HepG2 (cell line): ENCODE measurements around the gene TBX21. TPM values are rescaled to one million over a fixed set of nuclear protein-coding genes. Genes with fewer than 3 reads are reported as not detected.

Experiments used
- ATAC-seq: fragments of 200-7000 bp; cut with Tn5 transposase; 3 replicates; pipeline ENCODE4 v1.9.1; 2020; ENCODE audit warnings: mild to moderate bottlenecking, moderate library complexity
- BruUV-seq: library from RNA; stranded (reverse); fragments of 400-500 nt; replicated peaks from 2 replicates; lab custom pipeline; 2021; lab: Mats Ljungman, UMichigan
- CTCF ChIA-PET: fragments of 300-600 bp; formaldehyde crosslinking; extraction: SDS; loops from one replicate; lab custom pipeline; 2021; ENCODE audit warnings: low total read pairs, inconsistent platforms, low intra/inter-chr PET ratio; lab: Yijun Ruan, JAX
- POLR2A ChIA-PET: fragments of 350-600 bp; sonication (Branson Sonifier 250); formaldehyde crosslinking; loops from one replicate; lab custom pipeline; 2020; ENCODE audit warnings: antibody characterized with exemption, inconsistent platforms; lab: Yijun Ruan, JAX
- DNase-seq: peaks from one replicate; pipeline ENCODE4 v3.0.0-alpha.2; 2015; ENCODE audit warnings: low spot score
- FAIRE-seq: peaks from 3 replicates; lab custom pipeline; 2011; peaks lifted over from hg19 to GRCh38; lab: Jason Lieb, UNC
- H2AFZ ChIP-seq: one replicate; pipeline ENCODE4 v1.6.1; 2011; ENCODE audit warnings: low read length, inconsistent platforms
- H3K27ac ChIP-seq: fragments of 300-600 bp; 3 replicates; pipeline ENCODE4 v1.8.0; 2011; ENCODE audit warnings: mixed run types, mild to moderate bottlenecking, mixed read lengths, low read length, inconsistent platforms; ENCODE audit not compliant: insufficient read depth; ENCODE audit errors: extremely low read length
- H3K27me3 ChIP-seq, 2 experiments: fragments of 200-600 bp in 1 of 2; 2 replicates in 1 of 2; 3 replicates in 1 of 2; pipeline versions ENCODE4 v1.6.0 to v1.8.0; 2011; ENCODE audit warnings: low read length in 2 of 2, mild to moderate bottlenecking in 2 of 2, moderate library complexity in 2 of 2, inconsistent platforms in 1 of 2; ENCODE audit not compliant: insufficient read depth in 2 of 2, control insufficient read depth in 1 of 2
- H3K36me3 ChIP-seq, 2 experiments: fragments of 200-600 bp in 1 of 2; replicated peaks in 1 of 2; 2 replicates in 1 of 2; 3 replicates in 1 of 2; pipeline versions ENCODE4 v1.5.1 to v1.8.0; 2011; ENCODE audit warnings: low read length in 2 of 2, inconsistent platforms in 1 of 2; ENCODE audit not compliant: insufficient read depth in 2 of 2, control insufficient read depth in 1 of 2
- H3K4me1 ChIP-seq: 2 replicates; pipeline ENCODE4 v1.5.1; 2012; ENCODE audit warnings: low read length, inconsistent platforms; ENCODE audit not compliant: insufficient read depth
- H3K4me2 ChIP-seq: 2 replicates; pipeline ENCODE4 v1.6.0; 2011; ENCODE audit warnings: low read depth, low read length, inconsistent platforms
- H3K4me3 ChIP-seq, 3 experiments: fragments of 200-600 bp in 1 of 3; sonication (generic), shearing (Covaris generic) in 1 of 3; replicated peaks in 1 of 3; 2 replicates each; pipeline ENCODE4 v1.5.1; 2011 to 2016; ENCODE audit warnings: low read length in 3 of 3, inconsistent platforms in 2 of 3, low read depth in 2 of 3, mild to moderate bottlenecking in 2 of 3, control low read depth in 1 of 3, mixed read lengths in 1 of 3; ENCODE audit not compliant: insufficient read depth in 1 of 3
- H3K79me2 ChIP-seq: one replicate; pipeline ENCODE4 v1.6.1; 2011; ENCODE audit warnings: low read length, inconsistent platforms; ENCODE audit not compliant: insufficient read depth
- H3K9ac ChIP-seq: 2 replicates; pipeline ENCODE4 v1.6.0; 2011; ENCODE audit warnings: mild to moderate bottlenecking, low read depth, low read length, inconsistent platforms; ENCODE audit not compliant: insufficient read depth
- H3K9me3 ChIP-seq: 2 replicates; pipeline ENCODE4 v1.5.1; 2012; ENCODE audit warnings: mild to moderate bottlenecking, low read length
- H4K20me1 ChIP-seq: 2 replicates; pipeline ENCODE4 v1.6.0; 2011; ENCODE audit warnings: inconsistent platforms, mild to moderate bottlenecking, low read length, moderate library complexity; ENCODE audit not compliant: insufficient read depth
- ASH2L ChIP-seq: fragments of 300-600, 200-600 bp; sonication (generic); IDR thresholded peaks from 2 replicates; pipeline ENCODE4 v1.7.0; 2017; ENCODE audit warnings: low read depth, mild to moderate bottlenecking, moderate library complexity, mixed read lengths, low read length; ENCODE audit not compliant: insufficient read length
- CREM ChIP-seq, 2 experiments: sonication (generic) in 1 of 2; formaldehyde crosslinking in 1 of 2; IDR thresholded peaks; 2 replicates each; pipeline versions ENCODE4 v1.4.0 to v1.6.1; 2016 to 2020; ENCODE audit warnings: antibody characterized with exemption in 1 of 2, mild to moderate bottlenecking in 1 of 2, missing genetic modification reagents in 1 of 2
- ELF1 ChIP-seq: sonication (generic); formaldehyde crosslinking; IDR thresholded peaks from 2 replicates; pipeline ENCODE4 v1.4.0; 2020; ENCODE audit warnings: missing genetic modification reagents
- KLF6 ChIP-seq: IDR thresholded peaks from 2 replicates; pipeline ENCODE4 v1.8.0; 2016; ENCODE audit warnings: missing biosample characterization, missing genetic modification reagents
- REXO4 ChIP-seq: sonication (generic); formaldehyde crosslinking; IDR thresholded peaks from 2 replicates; pipeline ENCODE4 v1.8.0; 2022; ENCODE audit warnings: missing genetic modification reagents, mild to moderate bottlenecking, borderline replicate concordance
- SP1 ChIP-seq, 2 experiments: fragments of 450-650 bp in 1 of 2; sonication (generic) in 1 of 2; formaldehyde crosslinking in 1 of 2; IDR thresholded peaks; 2 replicates each; pipeline versions ENCODE4 v1.4.0 to v1.6.1; 2016 to 2020; ENCODE audit warnings: missing genetic modification reagents in 1 of 2
- SYNCRIP ChIP-seq: fragments of 200-400 bp; formaldehyde crosslinking; IDR thresholded peaks from 2 replicates; pipeline ENCODE4 v1.6.1; 2018; ENCODE audit warnings: mild to moderate bottlenecking, low read depth, low read length; ENCODE audit not compliant: insufficient read depth
- TFAP4 ChIP-seq: sonication (generic); IDR thresholded peaks from 2 replicates; pipeline ENCODE4 v1.6.1; 2016; ENCODE audit warnings: low read depth, borderline replicate concordance
- YEATS2 ChIP-seq: sonication (generic); formaldehyde crosslinking; IDR thresholded peaks from 2 replicates; pipeline ENCODE4 v1.4.0; 2020; ENCODE audit warnings: missing genetic modification reagents, borderline replicate concordance
- YY1 ChIP-seq: IDR thresholded peaks from 2 replicates; pipeline ENCODE4 v1.6.1; 2011; ENCODE audit warnings: low read length, low read depth, moderate library complexity, mild to moderate bottlenecking; ENCODE audit not compliant: insufficient read depth, insufficient replicate concordance
- ZFP90 ChIP-seq: sonication (generic); formaldehyde crosslinking; IDR thresholded peaks from 2 replicates; pipeline ENCODE4 v1.8.0; 2022; ENCODE audit warnings: missing genetic modification reagents, mild to moderate bottlenecking, inconsistent platforms, borderline replicate concordance
- ZMAT3 ChIP-seq: sonication (generic); formaldehyde crosslinking; conservative IDR thresholded peaks from 2 replicates; pipeline ENCODE4 v1.7.0; 2021; ENCODE audit warnings: missing genetic modification reagents
- ZNF275 ChIP-seq: sonication (generic); formaldehyde crosslinking; IDR thresholded peaks from 2 replicates; pipeline ENCODE4 v1.8.0; 2022; ENCODE audit warnings: missing genetic modification reagents, mild to moderate bottlenecking, inconsistent platforms, borderline replicate concordance
- ZNF605 ChIP-seq: sonication (generic); formaldehyde crosslinking; IDR thresholded peaks from 2 replicates; pipeline ENCODE4 v1.8.0; 2022; ENCODE audit warnings: mild to moderate bottlenecking, missing genetic modification reagents
- ZNF777 ChIP-seq: sonication (generic); formaldehyde crosslinking; IDR thresholded peaks from 2 replicates; pipeline ENCODE4 v1.4.0; 2020; ENCODE audit warnings: missing genetic modification reagents
- ZNF788 ChIP-seq: sonication (generic); formaldehyde crosslinking; IDR thresholded peaks from 2 replicates; pipeline ENCODE4 v1.5.0; 2020; ENCODE audit warnings: mild to moderate bottlenecking, missing genetic modification reagents, borderline replicate concordance
- ZSCAN31 ChIP-seq: sonication (generic); formaldehyde crosslinking; IDR thresholded peaks from 2 replicates; pipeline ENCODE4 v1.5.0; 2020; ENCODE audit warnings: low read depth, mild to moderate bottlenecking, missing genetic modification reagents
- ZUFSP ChIP-seq: sonication (generic); formaldehyde crosslinking; IDR thresholded peaks from 2 replicates; pipeline ENCODE4 v1.9.0; 2021; ENCODE audit warnings: missing genetic modification reagents, mild to moderate bottlenecking, borderline replicate concordance
- WGBS: methylation state at CpG from one replicate; pipeline ENCODE4 v1.1.6; 2017; ENCODE audit warnings: low lambda C conversion rate; 5-methylcytosine and 5-hydroxymethylcytosine counted together
- in situ Hi-C: cut with HindIII; loops from 2 replicates; pipeline ENCODE4 v1.10.0; 2017; ENCODE audit warnings: low pct_unique_long_range_greater_than_20kb; ENCODE audit not compliant: extremely low pct_ligation_motif_present
- intact Hi-C: fragments of 100-400 bp; cut with micrococcal nuclease; formaldehyde crosslinking; loops from one replicate; pipeline ENCODE4 v1.10.0; 2022; ENCODE audit not compliant: unreplicated experiment
- polyA plus RNA-seq, 8 experiments: library from polyadenylated mRNA; depleted of rRNA in 3 of 8; stranded (reverse) in 7 of 8; unstranded in 1 of 8; fragments of >200 nt; fragmentation: Illumina TruSeq in 4 of 8; extraction: Trizol in 4 of 8; gene quantifications; 2 replicates each; pipeline versions ENCODE4 v1.2.1 to v1.2.3, GENCODE V29; 2011 to 2016; ENCODE audit warnings: low read depth in 4 of 8, missing spikeins in 1 of 8, mixed read lengths in 1 of 8; ENCODE audit not compliant: insufficient read depth in 1 of 8
- total RNA-seq, 5 experiments: library from RNA; depleted of rRNA; stranded (reverse); fragments of >200 nt; fragmentation: Illumina TruSeq; extraction: Trizol; gene quantifications; 2 replicates each; pipeline ENCODE4 v1.2.3, GENCODE V29; 2016; ENCODE audit warnings: low read depth in 1 of 5

The TBX21 gene
- total and polyA plus RNA-seq, 2 of the 13 experiments (the other 11 are each of a cell fraction or from before 2014, with no cell fraction given), result not detected

- no peak for TF ChIP-seq TFAP4
- TF ChIP-seq ZMAT3 (CRISPR knock-in tag), result no peak
Measured at GRCh38 chr17:47704736-47705135, 28.3 kb upstream of the TBX21 start (continued).

GRCh38 chr17:47705536-47706530, 27.2 kb upstream of the TBX21 start:
- Histone ChIP-seq H4K20me1 (no peaks in the 10 kb centered on the region), H3K27me3 (no peaks in the 10 kb centered on the region), H3K27ac (no peak overlapping the region), H3K9ac (no peak overlapping the region), H3K4me1 (no peaks in the 10 kb centered on the region; the same call in 1 of the 2 replicates), H3K4me2 (no peak overlapping the region), H3K36me3 (no peaks in the 10 kb centered on the region), H3K4me3 (no peak overlapping the region), H3K9me3 (no peaks in the 10 kb centered on the region), H2AFZ (no peak overlapping the region), H3K79me2 (no peaks in the 10 kb centered on the region)
- intact Hi-C loops (no loop called here), in situ Hi-C loops (no loop called here)
- ChIA-PET POLR2A (no interaction called here), CTCF (no interaction called here)
- no peak for FAIRE-seq
- no peak for DNase-seq
- 67% methylated on average over 10 of the region's 12 CpGs for WGBS
- BruUV-seq, result no TSS peak
- ATAC-seq, result no peak
- no peak for TF ChIP-seq ZFP90 (CRISPR knock-in tag)
- TF ChIP-seq SYNCRIP, result no peak
- no peak for TF ChIP-seq REXO4 (CRISPR knock-in tag)
- no peak for TF ChIP-seq ZNF605 (CRISPR knock-in tag)
- TF ChIP-seq KLF6 (CRISPR knock-in tag), result no peak
- TF ChIP-seq ZSCAN31 (CRISPR knock-in tag), result no peak
- TF ChIP-seq ELF1 (CRISPR knock-in tag), result no peak
- no peak for TF ChIP-seq ZNF777 (CRISPR knock-in tag)
- no peak for TF ChIP-seq ZNF275 (CRISPR knock-in tag)
- TF ChIP-seq ZUFSP (CRISPR knock-in tag), result no peak
- TF ChIP-seq ZNF788 (CRISPR knock-in tag), result no peak
- TF ChIP-seq SP1 (IDR thresholded peaks at IDR 0.05), result no peak
- TF ChIP-seq SP1 (CRISPR knock-in tag; IDR thresholded peaks at IDR 0.05), result no peak
- TF ChIP-seq CREM (IDR thresholded peaks at IDR 0.05), result no peak
- no peak for TF ChIP-seq CREM (CRISPR knock-in tag; IDR thresholded peaks at IDR 0.05)
- no peak for TF ChIP-seq YEATS2 (CRISPR knock-in tag)
- TF ChIP-seq YY1, result no peak
- no peak for TF ChIP-seq ASH2L
